GM21529 (cell line): ENCODE measurements around the gene PCDH19.

ENCODE experiments used
- ATAC-seq: cut with Tn5 transposase; IDR thresholded peaks from one replicate; pipeline ENCODE4 v1.9.1; 2021; ENCODE audit not compliant: unreplicated experiment

The PCDH19 gene

DNA sequence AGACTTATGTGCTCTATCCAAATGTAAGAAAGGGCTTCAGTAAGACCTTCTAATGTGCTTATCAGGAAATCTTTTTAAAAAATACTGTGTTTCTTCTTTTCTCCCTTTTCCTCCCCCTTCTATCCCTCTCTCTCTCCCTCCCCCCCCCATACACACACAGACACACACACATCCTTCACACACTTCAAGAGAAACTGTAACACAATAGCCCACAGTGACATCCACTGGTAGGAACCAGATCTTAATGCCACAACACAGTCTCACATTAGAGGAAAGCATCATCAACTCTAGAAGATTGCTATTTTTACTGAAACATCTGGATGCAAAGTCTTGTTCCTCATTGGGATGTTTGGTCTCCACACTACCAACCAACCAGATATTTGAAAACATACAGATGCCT lies 4.6 kb downstream of the PCDH19 start:
- no peak for ATAC-seq

GRCh38 chrX:100404851-100405250 lies 5.2 kb downstream of the PCDH19 start:
- no peak for ATAC-seq

DNA sequence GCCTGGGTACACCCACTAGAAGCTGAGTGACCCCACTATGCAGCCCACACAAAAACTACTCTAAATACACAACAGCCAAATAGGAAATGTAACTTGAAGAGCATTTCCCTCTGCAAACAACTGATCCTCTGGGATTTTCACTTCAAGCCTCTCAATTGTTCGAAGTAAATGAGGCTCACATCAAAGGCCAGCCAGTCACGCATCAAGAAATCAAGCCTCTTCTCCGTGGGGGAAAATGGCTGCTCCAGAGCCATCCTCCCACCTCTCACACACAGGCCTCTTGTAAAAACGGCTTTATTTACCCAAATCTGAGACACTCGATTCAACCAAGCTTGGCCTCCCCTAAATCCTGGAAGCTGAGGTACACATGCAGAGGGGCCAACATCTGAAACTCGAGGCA lies 14.3 kb downstream of the PCDH19 start:
- ATAC-seq, result no peak

DNA sequence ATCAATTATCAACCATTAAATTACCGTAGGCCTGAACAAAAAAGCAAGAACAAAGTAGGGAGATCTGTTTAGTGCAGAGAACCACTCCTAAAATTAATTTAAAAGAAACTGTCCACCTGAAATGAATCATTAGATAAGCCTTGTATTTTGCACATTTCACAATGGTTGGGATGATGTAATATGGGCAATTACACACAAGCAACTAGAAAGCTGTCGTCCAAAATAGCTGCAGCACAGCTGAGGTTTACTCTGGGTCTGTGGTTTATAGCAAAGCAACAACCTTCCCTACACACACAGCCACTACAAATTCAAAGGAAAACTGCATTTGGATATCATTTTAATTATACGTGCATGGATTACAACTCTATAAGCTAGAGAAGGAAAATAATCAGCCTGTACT lies 28.5 kb downstream of the PCDH19 start:
- ATAC-seq, result no peak

DNA sequence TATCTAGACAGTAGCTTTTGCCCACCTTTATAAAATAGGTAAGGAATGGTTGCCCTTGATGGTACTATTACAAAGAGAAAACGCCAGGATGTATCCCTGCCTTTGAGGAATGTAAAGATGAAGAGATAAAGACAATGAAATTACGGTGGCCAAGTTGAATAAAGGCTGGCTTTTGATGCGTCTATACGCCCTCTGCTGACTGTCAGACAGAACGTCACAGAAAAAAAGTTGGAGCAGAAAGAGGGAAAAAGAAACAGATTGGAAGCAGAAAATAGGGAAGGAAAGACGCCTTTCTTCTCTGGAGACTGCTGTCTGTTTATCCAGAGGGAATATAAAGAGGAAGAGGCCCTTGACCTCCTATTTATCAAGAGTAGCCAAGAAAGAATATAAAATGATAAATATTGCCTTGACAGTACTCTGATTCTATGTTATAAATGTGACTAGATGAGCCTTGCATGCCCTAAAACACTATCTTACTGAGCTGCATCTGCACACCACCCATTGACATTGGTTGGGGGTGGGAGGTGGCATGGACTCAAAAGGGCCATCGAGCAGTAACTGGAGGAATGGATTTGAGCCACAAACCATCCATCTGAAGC lies 30.6 kb downstream of the PCDH19 start:
- ATAC-seq, result no peak

GRCh38 chrX:100377826-100378225 lies 32.2 kb downstream of the PCDH19 start:
- ATAC-seq, result no peak

DNA sequence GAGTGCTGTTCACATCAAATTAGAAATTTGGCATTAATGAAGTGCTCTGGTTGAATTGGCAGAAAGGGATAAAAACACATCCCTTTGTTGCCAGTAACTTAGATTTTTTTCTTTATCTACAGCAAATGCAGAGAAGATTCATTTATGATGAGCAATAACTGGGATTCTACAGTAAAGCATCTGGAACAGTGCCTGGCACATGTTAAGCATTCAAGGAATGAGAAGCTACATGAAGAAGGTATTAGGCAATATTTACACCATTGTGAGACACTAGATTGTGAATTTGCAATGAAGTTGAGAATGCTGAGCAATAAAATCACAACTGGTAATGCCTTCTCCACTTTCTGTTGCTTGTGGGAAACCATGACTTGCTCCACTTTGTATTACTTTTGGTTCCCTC lies 33.5 kb downstream of the PCDH19 start:
- ATAC-seq, result no peak

DNA sequence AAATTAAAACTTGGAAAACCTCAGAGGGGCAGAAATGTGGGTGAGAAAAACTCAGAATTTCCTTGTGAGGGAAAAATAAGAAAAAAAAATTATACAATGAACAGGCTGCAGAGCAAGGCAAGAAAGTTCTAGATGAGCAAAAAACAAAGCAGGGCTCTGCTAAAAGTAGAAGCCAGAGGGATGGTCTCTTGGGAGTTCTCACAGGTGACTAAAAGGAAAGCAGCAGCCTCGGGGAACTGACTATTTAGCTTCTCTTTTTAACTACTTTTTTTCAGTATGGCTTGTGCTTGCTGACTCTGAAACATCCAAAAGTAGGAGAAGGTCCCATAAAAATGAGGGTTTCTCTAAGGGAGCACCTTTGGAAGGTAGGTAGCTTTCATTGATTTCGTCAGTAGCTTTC lies 36.4 kb downstream of the PCDH19 start:
- no peak for ATAC-seq

DNA sequence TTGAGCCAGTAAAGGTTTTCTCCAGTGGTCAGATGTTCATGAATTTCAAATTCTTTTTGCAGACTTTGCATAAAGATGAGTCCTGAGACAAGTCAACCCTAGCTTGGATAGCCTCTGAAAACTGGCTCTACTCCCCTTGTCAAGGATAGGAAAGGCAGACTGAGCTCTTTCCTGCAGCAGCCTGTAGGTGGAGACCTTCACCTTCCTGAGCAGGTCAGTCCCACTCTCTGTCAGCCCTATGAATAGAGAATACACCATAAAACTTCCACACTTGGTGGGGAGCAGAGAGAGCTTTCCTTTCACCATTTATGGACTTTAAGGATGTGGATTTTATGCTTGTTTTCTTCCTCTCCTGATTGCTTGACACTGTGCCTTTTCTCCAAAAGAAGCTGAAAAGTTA lies 41.9 kb downstream of the PCDH19 start:
- ATAC-seq, result peak; percentile 65

DNA sequence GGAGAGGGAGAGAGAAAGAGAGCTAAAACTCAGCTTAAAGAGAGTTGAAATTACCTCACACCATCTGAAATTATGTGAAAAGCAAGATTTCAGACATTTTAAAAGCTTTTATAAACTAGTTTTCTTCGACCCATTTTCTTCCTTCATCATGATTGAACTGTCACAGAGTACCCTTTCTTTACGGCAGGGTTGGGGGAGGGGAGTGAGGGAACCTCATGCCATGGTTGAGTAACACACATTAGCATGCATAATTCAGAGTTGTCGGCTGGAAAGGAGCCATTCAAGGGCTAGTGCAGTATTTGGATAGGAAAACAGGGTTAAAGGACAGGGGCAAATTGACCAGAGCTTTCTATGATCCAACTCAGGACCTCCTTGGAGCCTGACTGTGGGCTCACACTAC lies 46.2 kb downstream of the PCDH19 start:
- ATAC-seq, result no peak

- ATAC-seq, result no peak
Observed at GRCh38 chrX:100358766-100359165, 51.3 kb downstream of the PCDH19 start.

- ATAC-seq, result no peak
Observed at GRCh38 chrX:100356351-100356896, 53.6 kb downstream of the PCDH19 start.

DNA sequence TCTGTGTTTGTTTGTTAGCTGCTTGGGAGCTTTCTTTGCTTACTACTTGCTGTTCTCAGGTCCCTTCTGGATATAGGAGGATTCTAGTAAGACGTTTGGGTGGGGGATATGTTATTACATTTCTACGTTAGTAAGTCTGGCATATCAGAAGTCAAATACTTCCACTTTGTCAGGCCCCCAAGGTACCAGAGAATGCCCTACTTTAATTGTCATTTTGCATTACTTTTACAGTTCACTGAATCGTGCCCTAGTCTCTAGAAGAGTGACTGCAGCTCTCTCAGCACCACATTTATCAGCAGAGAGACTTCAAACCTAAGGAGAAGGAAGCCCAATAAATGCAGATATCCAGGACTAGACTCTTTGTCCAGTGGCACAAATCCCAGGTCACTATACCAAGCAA lies 54.4 kb downstream of the PCDH19 start:
- ATAC-seq, result no peak

DNA sequence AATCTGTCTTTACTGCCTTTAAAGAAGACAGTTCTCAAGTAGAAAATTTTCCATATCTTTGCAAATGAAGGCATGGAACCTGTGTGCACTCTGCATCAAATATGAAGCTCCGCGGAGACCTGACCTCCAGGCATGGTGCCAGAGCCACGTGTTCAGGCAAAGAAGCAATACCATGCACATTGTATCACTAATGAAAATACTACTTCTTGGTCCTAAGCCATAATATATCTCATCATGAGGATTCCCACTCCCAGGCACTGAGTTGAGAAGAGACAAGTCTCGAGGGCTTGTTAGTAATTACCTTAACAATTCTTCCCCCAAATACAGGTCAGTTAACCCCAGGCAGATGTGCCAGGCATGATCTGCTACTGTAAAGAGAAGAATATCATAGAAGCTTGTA lies 56.7 kb downstream of the PCDH19 start:
- ATAC-seq, result no peak

GRCh38 chrX:100350704-100351489 lies 59.2 kb downstream of the PCDH19 start:
- no peak for ATAC-seq

DNA sequence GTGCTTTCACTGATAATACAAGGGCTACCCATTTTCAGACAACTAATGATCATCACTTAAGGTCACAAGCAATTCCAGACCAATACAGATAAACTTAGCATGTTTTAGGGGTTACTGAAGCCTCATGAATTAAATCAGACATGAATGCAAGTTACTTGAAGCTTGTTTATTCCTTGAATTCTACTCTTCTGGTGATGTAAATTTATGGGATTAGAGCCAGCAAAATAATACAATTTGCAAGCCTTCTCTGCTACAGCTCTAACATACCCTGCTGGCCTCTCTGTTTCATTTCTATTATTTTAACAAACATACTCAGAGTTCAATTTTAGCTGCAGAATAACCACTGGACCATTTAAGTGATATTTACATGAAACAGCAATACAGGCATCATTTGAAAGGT lies 60.7 kb downstream of the PCDH19 start:
- no peak for ATAC-seq

GRCh38 chrX:100341142-100341510 lies 68.9 kb downstream of the PCDH19 start:
- no peak for ATAC-seq

GRCh38 chrX:100340491-100341141 lies 69.5 kb downstream of the PCDH19 start:
- no peak for ATAC-seq

DNA sequence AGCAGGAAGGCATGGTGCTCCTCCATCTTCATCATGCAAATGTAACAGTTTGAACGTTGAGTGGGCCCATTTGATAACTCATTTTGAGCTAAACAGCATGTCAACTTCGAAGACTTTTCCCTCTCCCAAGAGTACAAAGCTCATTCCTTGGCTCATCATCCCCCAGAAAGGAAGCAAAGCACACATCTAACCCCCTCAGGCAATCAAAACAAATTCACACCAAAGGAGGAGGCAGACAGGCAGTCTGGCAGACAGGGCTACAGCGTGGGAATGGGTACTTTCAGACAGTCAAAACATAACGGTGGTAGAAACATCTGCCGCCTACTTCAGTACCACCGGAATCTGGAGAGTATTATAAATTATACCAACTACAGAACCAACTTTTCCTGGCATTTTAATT lies 81.7 kb downstream of the PCDH19 start:
- ATAC-seq, result no peak

- ATAC-seq, result no peak
Observed at GRCh38 chrX:100319716-100320115, 90.4 kb downstream of the PCDH19 start.

DNA sequence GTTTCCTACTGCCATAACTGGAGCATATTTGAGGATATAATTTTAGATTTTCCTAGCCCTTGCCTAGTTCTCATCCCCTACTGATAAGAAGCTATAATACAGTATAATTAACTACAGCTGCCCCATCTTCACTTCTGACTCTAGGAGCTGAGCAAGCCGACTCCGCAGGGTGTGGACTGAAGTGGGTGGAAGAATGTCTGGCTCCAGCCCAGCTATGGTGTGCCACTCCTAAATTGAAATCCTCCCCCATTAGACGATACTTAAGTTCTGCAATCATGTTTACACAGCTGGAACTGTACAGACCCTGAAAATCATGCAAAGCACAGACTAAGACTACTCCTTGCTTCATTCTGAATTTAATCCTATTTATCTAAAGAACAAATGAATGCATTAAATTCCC lies 93.1 kb downstream of the PCDH19 start:
- ATAC-seq, result no peak

DNA sequence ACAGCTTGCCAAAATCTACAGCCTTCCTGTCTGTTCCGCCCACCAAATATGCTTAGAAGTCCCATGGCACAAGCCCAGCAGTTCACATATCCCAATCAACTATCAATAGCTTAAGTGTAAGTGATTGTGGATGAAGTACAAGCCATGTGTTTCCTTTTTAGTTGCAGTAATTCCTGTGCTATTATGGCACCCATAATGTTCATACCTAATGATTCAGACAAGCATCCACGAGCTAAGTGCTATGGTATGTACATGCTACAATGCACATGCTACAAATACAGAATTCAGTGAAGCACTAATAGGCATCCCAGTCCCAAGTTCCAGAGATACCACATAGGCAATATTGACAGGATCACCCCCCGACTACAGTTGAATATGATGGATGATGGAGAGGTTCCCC lies 94.5 kb downstream of the PCDH19 start:
- no peak for ATAC-seq
